Suppressor macrophage treated with lipopolysaccharide for 4 hours (primary cell): ENCODE data around the gene KCNN4.
"Not testable (repeated sequence)": the region's sequence is repeated elsewhere in the genome, so short reads cannot be mapped to it uniquely, and the experiment has no call there.

Experiments
- DNase-seq: peaks from one replicate; pipeline ENCODE4 v3.0.0-alpha.2; 2020

Gene KCNN4

GRCh38 chr19:43780706-43781525 lies at the start of gene KCNN4:
Gene KCNN4, minus strand, starts transcription at chr19:43780973. Its CDS starts 112 bp downstream, at chr19:43780861.
- peak; percentile 85 for DNase-seq

GRCh38 chr19:43826787-43827754 lies 46.3 kb upstream of the KCNN4 start, which contains the start of gene ZNF283:
Gene ZNF283, plus strand, starts transcription at chr19:43827321. Its CDS starts 6,184 bp downstream, at chr19:43833505.
- DNase-seq: peak; percentile 84

GRCh38 chr19:43824572-43824971 lies 43.8 kb upstream of the KCNN4 start:
- not testable (repeated sequence) for DNase-seq

GRCh38 chr19:43823856-43824255 lies 43.1 kb upstream of the KCNN4 start:
- not testable (repeated sequence) for DNase-seq

GRCh38 chr19:43820884-43821215 lies 40.1 kb upstream of the KCNN4 start:
- no peak for DNase-seq

- DNase-seq: peak; percentile 48
Observed at GRCh38 chr19:43820098-43820883, 39.5 kb upstream of the KCNN4 start.

GRCh38 chr19:43818500-43818899 lies 37.7 kb upstream of the KCNN4 start:
- no peak for DNase-seq

GRCh38 chr19:43817454-43817853 lies 36.7 kb upstream of the KCNN4 start:
- not testable (repeated sequence) for DNase-seq

- no peak for DNase-seq
Observed at GRCh38 chr19:43814663-43815352, 34.0 kb upstream of the KCNN4 start.

GRCh38 chr19:43812688-43813087 lies 31.9 kb upstream of the KCNN4 start:
- DNase-seq: no peak

GRCh38 chr19:43812259-43812658 lies 31.5 kb upstream of the KCNN4 start:
- no peak for DNase-seq

- peak; percentile 22 for DNase-seq
Observed at GRCh38 chr19:43811837-43812236, 31.1 kb upstream of the KCNN4 start.

GRCh38 chr19:43809762-43810696 lies 29.3 kb upstream of the KCNN4 start:
- peak; percentile 85 for DNase-seq

GRCh38 chr19:43807651-43808050 lies 26.9 kb upstream of the KCNN4 start:
- no peak for DNase-seq

- DNase-seq: no peak
Observed at GRCh38 chr19:43806848-43807247, 26.1 kb upstream of the KCNN4 start.

GRCh38 chr19:43806401-43806800 lies 25.6 kb upstream of the KCNN4 start:
- DNase-seq: not testable (repeated sequence)

GRCh38 chr19:43804432-43804831 lies 23.7 kb upstream of the KCNN4 start:
- DNase-seq: no peak

GRCh38 chr19:43802216-43802951 lies 21.6 kb upstream of the KCNN4 start, which contains the start of gene LYPD5:
Gene LYPD5, minus strand, starts transcription at chr19:43802447. Its CDS starts 67 bp downstream, at chr19:43802380.
- no peak for DNase-seq

GRCh38 chr19:43799502-43800142 lies 18.8 kb upstream of the KCNN4 start:
- DNase-seq: no peak
